Stimulated activated CD4-positive, alpha-beta T cell treated with anti-CD3 and anti-CD28 coated beads, Interleukin-1b, Interleukin-23, amount 100 ng/mL, for 24 hours (primary cell): ENCODE measurements around the gene CTRB1.
"Not testable (repeated sequence)": the region's sequence is repeated elsewhere in the genome, so short reads cannot be mapped to it uniquely, and the experiment has no call there.

Experiments
- DNase-seq, 4 experiments: peaks; one replicate each; pipeline ENCODE4 v3.0.0-alpha.2; 2020; ENCODE audit warnings: low read depth in 4 of 4, low spot score in 1 of 4

The CTRB1 gene

GRCh38 chr16:75267631-75268264, 49.0 kb downstream of the CTRB1 start:
- DNase-seq: no peak

DNA sequence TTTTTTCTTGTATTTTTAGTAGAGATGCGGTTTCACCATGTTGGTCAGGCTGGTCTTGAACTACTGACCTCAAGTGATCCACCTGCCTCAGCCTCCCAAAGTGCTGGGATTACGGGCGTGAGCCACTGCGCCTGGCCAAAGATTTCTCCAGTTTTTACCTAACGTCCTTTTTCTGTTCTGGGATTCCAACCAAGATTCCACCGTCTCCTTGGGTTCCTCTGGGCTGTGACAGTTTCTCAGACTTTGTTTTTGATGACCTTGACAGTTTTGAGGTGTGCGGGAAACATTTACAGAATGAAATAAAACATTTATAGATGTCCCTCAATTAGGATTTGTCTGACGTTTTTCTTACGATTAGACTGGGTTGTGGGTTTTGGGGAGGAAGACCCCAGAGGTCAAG, 50.6 kb downstream of the CTRB1 start:
- not testable (repeated sequence) for DNase-seq

- no peak for DNase-seq
These were observed 52.8 kb downstream of the CTRB1 start for GRCh38 chr16:75271441-75272096.

- DNase-seq: no peak
These were observed 53.3 kb downstream of the CTRB1 start for GRCh38 chr16:75272097-75272551.

- not testable (repeated sequence) for DNase-seq
These were observed 53.8 kb downstream of the CTRB1 start for GRCh38 chr16:75272629-75273028.

DNA sequence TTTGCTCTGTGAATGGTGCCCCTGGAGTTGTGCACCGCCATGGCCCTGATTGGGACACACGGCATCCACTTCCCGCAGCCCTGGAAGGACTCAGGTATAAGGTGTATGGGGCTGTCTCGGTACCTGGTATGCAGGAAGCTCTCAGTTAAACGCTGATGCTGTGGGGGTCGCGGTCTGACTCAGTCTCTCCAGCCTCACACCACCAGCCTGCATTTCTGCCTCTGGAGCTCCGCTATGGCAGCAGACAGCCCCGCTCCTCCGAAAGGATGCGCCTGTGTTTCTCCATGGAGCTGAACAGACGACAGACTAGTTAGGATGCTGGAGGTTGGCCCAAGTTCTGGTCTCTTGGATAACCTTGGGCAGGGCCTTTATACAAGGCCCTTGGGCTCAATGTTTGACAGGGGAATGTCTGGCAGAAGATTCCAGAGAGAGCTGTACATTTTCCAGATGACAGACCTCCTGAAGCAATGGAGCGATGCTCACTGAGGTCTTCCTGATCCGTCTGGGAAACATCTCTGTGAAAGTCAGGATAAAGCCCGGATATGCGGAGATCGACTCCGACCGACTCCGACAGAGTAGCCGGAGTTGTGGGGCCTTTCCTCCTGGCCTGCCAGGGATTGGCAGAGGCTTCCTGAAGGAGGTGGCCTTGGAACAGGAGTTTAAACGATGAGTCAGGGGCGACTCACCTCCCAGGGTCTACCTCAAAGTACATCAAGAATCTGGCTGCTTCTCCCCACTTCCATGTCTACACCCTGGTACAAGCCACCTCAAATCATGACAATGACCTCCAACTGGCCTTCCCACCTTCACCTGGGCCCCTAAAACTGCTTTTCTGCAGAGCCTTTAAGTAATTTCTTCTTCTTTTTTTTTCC, 54.5 kb downstream of the CTRB1 start:
- DNase-seq: no peak
